IPS-NIHi7 (cell line): ENCODE measurements around the gene HDHD5.
"Not testable (repeated sequence)": the region's sequence is repeated elsewhere in the genome, so short reads cannot be mapped to it uniquely, and the experiment has no call there.

Experiments
- DNase-seq: peaks from one replicate; pipeline ENCODE4 v3.0.0; 2012; ENCODE audit warnings: mixed read lengths; ENCODE audit errors: extremely low spot score

The HDHD5 gene

GRCh38 chr22:17155941-17156340 lies 3.1 kb downstream of the HDHD5 start:
- DNase-seq = no peak

- DNase-seq = no peak
These were observed 6.1 kb downstream of the HDHD5 start for GRCh38 chr22:17152971-17153370.

GRCh38 chr22:17152340-17152739 lies 6.7 kb downstream of the HDHD5 start:
- DNase-seq = no peak

GRCh38 chr22:17149076-17149815 lies 9.8 kb downstream of the HDHD5 start:
- DNase-seq = no peak

DNA sequence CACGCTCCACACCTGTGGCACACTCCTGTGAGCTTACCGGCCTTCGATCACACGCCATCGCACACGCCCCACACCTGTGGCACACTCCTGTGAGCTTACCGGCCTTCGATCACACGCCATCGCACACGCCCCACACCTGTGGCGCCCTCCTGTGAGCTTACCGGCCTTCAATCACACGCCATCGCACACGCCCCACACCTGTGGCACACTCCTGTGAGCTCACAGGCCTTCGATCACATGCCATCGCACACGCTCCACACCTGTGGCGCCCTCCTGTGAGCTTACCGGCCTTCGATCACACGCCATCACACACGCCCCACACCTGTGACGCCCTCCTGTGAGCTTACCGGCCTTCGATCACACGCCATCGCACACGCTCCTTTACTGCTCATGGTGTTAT lies 11.6 kb downstream of the HDHD5 start:
- DNase-seq = not testable (repeated sequence)

DNA sequence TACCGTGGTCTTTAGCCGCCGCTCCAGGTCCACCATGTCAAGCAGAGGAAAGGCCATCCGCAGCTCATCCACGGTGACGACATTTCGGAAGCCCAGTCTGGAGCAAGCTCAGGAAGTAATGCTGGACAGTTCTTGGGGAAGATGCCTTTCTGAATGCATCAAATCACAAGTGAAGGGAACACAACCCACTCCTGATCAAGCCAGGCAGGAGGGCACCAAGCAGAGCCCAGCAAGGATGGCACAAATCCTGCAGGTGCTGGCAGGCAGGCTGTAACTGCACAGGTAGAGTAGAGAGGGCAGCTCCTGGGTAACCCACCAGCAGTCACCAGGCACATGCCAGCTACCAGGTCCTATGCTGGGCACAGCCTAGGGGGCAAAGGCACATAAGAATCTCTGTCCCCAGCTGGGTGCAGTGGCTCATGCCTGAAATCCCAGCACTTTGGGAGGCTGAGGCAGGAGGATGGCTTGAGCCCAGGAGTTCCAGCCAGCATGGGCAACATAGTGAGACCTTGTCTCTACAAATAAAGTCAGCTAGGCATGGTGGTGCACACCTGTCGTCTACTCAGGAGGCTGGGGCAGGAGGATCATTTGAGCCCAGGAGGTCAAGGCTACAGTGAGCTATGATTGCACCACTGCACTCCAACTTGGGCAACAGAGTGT lies 13.9 kb downstream of the HDHD5 start:
- no peak for DNase-seq

- DNase-seq = peak; percentile 4
These were observed 15.3 kb downstream of the HDHD5 start for GRCh38 chr22:17143826-17144225.

GRCh38 chr22:17143101-17143500 lies 16.0 kb downstream of the HDHD5 start:
- DNase-seq = no peak

DNA sequence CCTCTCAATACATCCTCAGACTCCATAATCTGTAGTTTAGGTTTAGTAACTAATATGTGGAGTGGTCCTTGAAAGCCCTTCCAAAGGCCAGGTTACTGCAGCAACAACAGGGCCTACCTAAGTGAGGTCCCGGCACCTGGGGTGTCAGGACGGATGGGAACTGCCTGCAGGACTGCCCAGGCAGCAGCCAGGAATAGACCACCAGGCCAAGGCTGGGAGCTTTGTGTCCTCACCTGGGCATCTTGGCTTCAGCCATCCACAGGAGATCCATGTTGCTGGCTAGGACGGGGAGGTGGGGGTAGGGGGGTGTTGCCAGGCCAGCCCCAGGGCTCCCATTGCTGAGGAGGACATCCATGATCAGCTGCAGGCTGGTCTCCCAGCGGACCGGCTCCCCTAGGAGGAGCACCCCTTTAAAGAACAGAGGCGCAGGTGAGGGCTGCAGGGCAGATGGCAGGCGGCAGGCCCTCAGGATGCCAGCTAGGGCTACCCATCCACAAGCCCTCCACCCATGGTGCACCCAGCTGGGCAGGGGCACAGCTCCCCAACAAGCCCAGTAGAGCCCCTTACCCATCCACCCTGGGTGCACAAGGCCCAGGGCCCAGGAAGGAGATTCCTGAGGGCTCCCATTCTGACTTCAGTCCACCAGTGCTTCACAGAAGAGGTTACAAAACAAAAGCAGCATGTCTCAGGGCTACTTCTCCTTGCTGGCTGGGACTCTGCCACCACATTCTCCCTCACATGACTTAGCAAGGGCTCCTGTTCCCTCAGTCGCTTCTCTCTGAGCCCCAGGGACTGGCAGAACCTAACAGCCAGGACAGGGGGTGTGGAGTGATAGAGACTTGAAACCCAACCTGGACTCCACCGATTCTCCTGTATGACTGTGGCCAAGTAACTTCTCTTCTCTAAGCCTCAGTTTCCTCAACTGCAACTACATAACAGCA lies 18.0 kb downstream of the HDHD5 start:
- no peak for DNase-seq

- DNase-seq = no peak
These were observed 19.1 kb downstream of the HDHD5 start for GRCh38 chr22:17140022-17140421.

GRCh38 chr22:17138513-17138912 lies 20.6 kb downstream of the HDHD5 start:
- DNase-seq = no peak

DNA sequence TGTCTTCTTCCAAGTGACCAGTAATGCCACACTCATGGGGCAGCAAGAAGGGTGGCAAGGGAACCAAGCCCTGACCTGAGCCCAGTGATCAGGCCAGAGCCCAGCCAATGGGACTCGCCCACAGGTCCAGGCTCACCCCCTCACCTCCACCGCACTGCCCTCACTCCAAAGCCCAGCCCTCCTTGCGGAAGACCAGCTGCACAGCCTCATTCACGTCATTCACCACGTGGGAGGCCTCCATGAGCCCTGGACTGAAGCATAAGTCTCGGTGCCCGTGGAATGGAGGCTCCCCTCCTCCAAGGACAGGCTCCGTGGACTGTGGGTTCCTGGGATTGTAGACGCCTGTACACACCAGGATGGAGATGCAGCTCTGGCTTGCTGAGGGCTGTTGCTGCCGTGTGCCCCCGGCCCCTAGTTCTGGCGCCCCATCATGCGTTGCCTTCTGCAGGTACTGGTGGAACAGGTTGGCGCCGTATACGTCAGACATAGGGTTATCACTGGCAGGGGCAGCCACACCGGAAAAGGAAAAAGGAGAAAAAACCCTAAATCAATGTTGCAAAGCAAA lies 21.1 kb downstream of the HDHD5 start:
- no peak for DNase-seq

DNA sequence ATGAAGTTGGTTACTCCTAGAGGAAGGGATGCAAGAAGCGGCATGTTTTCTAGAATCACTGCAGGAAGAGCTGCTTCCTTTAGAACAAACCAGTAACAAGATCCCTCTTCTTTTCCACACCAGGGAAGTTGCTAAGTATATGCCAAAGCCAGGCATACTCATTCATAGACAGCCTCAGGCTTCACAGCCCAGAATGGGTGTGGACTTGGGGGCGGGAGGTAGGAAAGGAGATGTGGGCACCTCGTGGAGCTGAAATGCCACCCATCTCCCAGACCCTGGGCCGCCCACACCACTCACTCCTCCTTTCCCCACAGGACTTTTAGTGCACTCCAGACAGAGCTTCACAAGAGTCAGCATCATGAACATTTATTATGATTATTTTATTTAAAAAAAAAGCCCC lies 21.9 kb downstream of the HDHD5 start:
- DNase-seq = no peak

GRCh38 chr22:17135153-17135760 lies 23.8 kb downstream of the HDHD5 start:
- DNase-seq = no peak

DNA sequence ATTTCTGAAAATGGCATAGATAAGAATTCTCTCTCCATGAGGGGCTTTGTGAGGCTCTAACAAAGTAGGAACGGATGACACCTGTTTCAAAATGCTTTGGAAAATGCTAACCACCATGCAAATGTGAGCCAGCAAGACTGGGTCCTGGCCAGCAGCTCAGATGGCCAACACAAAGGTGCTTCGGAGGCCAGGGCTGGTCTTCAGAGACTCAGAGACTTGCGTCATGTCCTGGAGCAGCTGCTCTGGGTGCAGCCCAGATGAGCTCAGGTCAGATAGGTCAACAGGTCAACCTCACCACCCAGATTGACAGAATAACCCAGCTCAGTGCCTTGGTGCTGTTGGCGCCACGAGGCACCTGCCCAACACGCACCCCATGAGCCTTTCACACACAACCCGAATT lies 25.9 kb downstream of the HDHD5 start:
- no peak for DNase-seq

DNA sequence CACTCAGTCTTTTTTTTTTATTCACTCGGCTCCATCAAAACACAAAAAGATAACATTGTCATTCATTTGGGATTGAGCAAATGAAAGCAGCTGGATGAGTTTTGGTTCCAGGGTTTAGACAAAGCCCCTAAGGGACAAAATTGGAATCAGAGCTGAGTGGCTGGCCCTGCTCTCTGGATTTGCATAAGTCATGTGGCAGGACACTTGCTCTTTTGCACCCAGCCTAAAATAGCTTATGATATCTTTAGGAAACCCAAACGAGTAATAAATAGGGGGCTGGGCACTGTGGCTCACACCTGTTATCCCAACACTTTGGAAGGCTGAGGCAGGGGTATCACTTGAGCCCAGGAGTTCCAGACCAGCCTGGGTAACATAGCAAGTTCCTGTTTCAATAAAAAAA lies 27.0 kb downstream of the HDHD5 start:
- no peak for DNase-seq

- DNase-seq = peak; percentile 63
These were observed 27.4 kb downstream of the HDHD5 start for GRCh38 chr22:17131686-17132085.

GRCh38 chr22:17130199-17130598 lies 28.9 kb downstream of the HDHD5 start:
- no peak for DNase-seq

GRCh38 chr22:17121233-17122195 lies 37.6 kb downstream of the HDHD5 start, which contains the start of gene TMEM121B:
TSS of gene TMEM121B (minus strand) at chr22:17121360. CDS start at chr22:17121127, 233 bp downstream.
- peak; percentile 93 for DNase-seq

GRCh38 chr22:17120711-17121232 lies 38.3 kb downstream of the HDHD5 start:
- no peak for DNase-seq
